EL (cell line): ENCODE results near the gene NPPB.
"Not testable (repeated sequence)": the region's sequence is repeated elsewhere in the genome, so short reads cannot be mapped to it uniquely, and the experiment has no call there.

Source experiments
- DNase-seq: peaks from one replicate; pipeline ENCODE4 v3.0.0-alpha.2; 2016

The NPPB gene

DNA sequence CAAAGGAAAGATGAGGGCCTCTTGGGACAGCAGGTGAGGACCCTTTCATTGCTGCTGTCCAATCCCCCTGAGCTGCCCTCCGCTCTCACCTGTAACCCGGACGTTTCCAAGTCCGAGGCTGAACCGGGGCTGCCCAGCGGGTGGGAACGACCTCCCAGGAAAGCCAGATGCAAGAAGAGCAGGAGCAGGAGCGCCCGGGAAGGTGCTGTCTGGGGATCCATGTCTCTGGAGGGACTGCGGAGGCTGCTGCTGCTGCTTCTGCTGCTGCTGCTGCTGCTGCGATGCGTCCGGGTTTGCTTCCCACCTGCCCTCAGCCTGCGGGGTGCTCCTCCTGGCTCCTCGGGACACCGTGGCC is at the start of gene NPPB:
Gene NPPB (minus strand): TSS at position 333 of the 355 bp plus-strand sequence. CDS start 112 bp downstream, at position 221.
- no peak for DNase-seq

DNA sequence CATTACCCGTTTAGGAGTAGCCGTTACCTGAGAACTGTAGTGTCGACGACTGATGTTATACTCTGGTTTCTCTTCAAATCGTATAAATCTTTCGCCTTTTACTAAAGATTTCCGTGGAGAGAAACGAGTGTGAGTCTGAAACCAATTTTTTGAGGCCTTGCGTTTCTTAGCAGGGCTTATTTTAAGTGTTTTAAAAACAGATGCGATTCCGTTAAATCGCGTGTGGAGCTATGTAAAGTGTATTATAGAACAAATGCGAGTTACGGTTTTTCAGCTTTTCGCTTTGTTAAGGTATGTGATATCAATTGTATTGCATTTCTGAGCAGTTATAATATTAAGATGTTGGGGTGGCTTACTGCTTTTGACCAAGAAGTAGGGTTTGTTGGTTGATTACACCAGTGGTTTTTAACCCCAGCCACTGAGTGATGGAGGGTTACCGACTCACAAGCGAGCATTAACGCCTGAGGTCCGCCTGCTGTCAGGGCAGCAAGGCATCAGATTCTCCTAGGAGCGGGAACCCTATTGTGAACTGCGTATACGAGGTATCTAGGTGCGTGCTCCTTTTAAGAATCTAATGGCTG is 49.4 kb upstream of the NPPB start:
- DNase-seq = peak; percentile 99

DNA sequence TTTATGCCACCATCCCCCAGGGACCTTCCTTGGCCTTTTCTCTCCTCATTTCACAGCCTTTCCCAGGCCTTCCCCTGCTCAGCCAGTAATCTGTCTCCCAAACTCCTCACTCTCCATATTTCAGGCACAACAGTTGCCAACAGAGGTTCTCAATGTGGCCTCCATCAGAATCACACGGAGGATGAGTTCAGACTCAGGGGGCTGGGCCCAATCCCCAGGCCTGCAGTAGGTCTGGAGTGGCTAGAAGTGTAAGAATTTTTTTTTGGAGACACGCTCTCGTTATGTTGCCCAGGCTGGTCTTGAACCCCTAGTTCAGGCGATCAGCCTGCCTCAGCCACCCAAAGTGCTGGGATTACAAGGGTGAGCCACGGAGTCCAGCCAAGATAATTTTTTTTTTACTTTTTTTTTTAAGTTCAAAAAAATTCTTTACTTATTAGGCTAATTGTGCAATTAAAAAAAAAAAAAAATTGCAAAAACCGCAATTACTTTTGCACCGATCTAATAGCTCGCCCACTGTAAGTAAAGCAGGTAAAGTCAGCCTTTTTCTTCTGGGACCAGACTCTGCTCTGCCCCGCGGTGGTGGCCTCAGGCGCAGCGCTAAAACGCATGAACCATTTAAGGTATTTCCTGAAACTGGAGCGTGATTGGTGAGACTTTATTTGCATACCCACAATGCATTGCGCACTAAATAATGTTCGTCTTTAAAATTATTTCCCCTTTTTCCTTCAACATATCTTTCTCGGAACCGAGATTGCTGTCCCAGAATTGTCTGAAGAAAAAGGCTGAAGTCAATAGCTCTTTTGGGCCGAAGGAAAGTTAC is 48.7 kb upstream of the NPPB start:
- peak; percentile 94 for DNase-seq

- no peak for DNase-seq
Observed at GRCh38 chr1:11906870-11907269, 48.1 kb upstream of the NPPB start.

DNA sequence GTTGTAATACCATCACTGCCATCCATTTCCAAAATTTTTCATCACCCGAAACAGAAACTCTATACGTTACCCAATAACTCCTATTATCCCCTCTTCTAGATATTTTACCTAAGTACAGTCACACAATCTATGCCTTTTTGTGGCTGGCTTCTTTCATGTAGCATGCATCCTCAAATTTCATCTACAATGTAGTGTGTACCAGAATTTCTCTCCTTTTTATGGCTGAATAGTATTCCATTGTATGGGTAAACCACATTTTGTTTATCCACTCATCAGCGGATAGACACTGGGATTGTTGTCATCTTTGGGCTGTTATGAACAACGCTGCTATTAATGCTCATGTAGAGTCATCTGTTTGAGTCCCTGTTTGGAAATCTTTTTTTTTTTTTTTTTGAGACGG is 46.2 kb upstream of the NPPB start:
- DNase-seq = no peak

DNA sequence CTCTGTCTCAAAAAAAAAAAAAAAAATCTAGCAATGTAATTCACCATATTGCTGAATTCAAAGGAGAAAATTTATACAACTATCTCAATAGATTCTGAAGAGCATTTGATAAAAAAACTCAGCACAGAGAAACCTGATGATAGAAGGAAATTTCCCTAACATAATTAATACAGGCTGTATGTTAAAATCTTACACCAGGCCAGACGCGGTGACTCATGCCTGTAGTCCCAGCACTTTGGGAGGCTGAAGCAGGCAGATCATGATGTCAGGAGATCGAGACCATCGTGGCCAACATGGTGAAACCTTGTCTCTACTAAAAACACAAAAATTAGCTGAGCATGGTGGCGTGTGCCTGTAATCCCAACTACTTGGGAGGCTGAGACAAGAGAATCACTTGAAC is 45.4 kb upstream of the NPPB start:
- DNase-seq = peak; percentile 19

DNA sequence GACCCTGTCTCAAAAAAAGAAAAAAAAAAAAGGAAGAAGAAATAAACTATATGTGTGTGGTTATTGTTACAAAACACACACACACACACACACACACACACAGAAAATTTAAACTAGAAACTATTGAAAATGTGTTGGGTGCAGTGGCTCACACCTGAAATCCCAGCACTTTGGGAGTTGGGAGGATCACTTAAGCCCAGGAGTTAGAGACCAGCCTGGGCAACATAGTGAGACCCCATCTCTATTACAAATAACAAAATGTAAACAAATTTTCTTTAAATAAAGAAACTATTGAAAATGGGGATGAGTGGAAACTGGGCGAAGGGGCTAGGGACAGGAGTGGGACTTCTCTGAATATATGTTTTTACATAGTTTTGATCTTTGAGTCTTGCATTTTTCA is 44.5 kb upstream of the NPPB start:
- DNase-seq = no peak

DNA sequence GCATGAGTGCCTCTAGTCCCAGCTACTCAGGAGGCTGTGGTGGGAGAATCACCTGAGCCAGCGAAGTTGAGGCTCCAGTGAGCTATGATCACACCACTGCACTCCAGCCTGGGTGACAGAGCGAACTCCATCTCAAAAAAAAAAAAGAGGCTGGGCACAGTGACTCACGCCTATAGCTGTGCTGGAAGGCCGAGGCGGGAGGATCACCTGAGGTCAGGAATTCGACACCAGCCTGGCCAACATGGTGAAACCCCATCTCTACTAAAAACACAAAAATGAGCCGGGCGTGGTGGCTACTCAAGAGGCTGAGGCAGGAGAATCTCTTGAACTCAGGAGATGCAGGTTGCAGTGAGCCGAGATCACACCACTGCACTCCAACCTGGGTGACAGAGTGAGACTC is 42.7 kb upstream of the NPPB start:
- DNase-seq = not testable (repeated sequence)

DNA sequence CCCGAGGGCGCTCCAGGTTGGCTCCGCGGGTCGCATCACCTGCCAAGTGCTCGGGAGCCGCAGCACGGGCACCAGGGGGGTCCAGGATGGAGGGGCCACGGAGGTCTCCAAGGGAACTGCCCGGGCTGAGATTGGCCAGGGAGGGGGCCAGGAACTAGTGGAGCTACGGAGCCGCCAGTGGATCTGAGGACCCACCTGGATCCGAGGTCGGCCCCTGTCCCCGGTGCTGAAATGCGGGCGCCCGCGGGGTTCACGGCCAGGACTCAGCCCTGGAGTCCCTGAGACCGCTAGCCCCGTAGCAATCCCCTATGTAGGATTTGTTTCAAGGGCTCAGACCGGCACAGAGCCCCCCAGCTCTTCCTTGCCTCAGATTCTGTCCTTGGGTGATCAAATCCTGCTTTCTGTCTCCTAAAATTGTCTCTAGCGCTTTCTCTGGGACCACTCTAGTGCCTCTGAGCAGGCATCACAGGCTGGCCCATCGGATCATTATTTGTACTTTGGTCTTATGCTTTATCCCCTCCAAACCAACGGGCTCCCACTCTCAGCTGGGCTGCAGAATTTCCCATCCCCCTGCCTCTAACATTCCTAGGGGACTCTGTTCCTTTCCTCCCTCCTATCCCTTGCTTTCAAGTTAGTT is 40.2 kb upstream of the NPPB start:
- DNase-seq = no peak

DNA sequence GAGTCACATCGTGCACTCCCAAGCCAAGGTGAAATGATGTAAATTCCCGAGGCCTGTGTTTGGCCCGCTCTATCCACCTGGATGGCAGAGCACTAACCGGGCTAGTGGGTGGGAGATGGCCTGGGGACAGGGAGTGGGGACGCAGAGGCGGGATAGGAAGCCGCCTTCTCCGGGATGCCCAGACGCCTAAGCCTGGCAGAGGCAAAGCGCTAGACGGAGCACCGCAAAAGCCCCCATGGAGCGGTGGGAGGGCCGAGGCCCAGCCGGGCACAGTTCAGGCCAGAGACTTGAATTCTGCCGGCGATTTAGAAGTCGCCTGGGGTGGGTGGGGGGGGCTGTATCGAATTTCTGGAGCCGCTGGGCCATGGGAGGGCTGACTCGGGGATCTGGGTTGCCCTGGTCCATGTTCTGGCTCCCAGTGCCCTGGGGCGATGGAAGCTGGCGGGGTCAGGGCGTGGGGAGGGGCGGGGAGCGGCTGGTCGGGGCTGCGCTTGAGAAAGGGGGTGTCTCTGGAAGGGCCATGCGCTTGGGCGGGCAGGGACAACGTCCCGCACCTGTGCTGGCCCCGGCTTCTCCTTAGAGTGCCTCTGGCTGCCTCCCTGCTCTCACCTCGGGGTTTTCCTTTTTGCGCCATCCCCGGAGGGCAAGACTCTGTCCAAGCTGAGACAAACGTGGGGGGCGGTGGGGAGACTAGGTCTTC is 39.5 kb upstream of the NPPB start:
- DNase-seq = no peak

DNA sequence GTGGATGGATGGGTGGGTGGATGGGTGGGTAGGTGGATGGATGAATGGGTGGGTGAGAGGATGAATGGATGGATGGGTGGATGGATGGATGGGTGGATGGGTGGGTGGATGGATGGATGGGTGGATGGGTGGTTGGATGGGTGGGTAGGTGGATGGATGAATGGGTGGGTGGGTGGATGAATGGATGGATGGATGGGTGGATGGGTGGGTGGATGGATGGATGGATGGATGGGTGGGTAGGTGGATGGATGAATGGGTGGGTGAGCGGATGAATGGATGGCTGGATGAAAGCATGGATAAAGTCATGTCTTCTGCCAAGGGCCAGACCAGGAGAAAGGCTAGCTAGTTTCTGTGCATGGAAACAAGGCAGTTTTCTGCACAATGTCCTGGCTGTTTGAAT is 35.8 kb upstream of the NPPB start:
- not testable (repeated sequence) for DNase-seq

DNA sequence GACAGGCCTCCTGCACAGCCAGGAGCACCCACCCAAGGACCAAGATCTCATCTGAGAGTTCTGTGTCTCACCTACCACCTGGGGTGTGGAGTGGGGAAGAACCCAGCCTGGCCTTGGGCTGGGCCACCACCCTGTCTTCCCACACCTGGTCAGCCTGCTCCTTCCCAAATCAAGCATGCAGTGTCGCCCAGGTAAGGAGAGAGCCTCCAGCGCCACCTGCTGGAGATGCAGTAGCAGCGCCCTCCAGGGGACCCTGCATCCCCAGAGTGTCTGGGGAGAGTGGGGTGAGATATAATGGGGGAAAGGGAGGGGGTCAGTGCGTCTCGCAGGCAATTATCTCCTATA is 35.1 kb upstream of the NPPB start:
- DNase-seq = peak; percentile 35

- no peak for DNase-seq
Observed at GRCh38 chr1:11891433-11892186, 32.9 kb upstream of the NPPB start.

GRCh38 chr1:11888877-11889208 is 30.1 kb upstream of the NPPB start:
- no peak for DNase-seq

GRCh38 chr1:11888206-11888876 is 29.6 kb upstream of the NPPB start:
- DNase-seq = no peak

- DNase-seq = no peak
Observed at GRCh38 chr1:11887666-11888007, 28.9 kb upstream of the NPPB start.

GRCh38 chr1:11886986-11887665 is 28.4 kb upstream of the NPPB start:
- no peak for DNase-seq

DNA sequence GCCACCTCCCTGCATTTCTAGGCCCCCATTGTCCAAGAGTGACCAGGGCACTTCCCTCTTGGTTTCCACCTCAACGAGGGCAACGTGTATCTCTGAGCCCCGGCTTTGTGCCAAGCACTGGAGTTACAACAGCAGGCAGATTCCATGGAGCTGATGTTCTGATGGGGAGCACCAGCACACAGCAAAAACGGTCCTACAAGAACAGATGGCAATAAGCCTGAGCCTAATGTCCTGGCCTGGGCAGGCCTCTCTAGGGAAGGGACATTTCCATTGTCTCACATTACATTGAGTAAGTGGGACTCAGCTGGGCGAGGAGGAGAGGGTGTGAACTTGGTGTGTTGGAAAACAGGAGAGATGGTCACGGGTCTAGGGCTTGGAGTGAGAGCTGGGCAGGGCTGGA is 27.2 kb upstream of the NPPB start:
- DNase-seq = no peak

DNA sequence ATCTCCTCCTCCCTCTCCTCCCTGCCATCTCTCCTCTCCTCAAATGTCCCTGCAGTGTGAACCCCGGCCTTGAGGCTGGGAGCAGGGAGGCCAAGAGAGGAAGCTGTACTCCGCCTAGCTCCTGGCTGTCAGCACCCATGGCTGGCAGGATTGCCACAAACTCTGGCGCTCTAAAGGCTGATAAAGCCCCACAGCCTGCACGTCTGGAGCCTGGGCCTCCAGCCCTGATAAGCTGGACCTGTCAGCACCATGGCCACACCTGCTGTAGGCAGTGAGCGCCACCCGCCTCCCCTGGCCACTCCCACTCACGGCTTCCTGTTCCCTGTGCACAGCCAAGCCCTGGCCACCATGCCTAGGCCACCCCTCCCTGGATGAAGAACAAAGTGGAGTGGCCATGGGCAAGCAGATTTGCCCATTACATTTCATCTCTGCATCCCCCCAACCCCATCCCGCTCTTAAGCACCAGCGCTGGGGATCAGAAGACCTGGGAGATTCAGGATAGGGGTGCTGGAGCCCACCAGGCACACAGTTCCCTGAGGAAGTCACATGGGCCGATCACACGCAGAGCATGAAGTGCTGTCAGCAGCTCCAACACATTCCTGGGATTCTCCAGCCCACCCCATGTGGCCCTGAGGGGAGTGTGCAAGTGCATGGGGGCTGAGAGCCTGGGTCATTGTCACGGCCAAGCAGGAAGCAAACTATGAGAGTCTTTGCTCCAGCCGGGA is 24.2 kb upstream of the NPPB start:
- no peak for DNase-seq

GRCh38 chr1:11881749-11882441 is 23.1 kb upstream of the NPPB start:
- DNase-seq = no peak
